PC-3 (cell line): Measurements from ENCODE around the gene DAAM1. TPM values are rescaled to one million over a fixed set of nuclear protein-coding genes. Genes with fewer than 3 reads are reported as not detected.

Experiments
- ATAC-seq: fragments of 200-7000 bp; cut with Tn5 transposase; 2 replicates; pipeline ENCODE4 v1.9.1; 2020; ENCODE audit warnings: mild to moderate bottlenecking, moderate library complexity
- BruUV-seq: library from RNA; stranded (reverse); fragments of 400-500 nt; replicated peaks from 2 replicates; lab custom pipeline; 2021; lab: Mats Ljungman, UMichigan
- CTCF ChIA-PET: fragments of 300-600 bp; sonication (Branson Sonifier 250); formaldehyde crosslinking; loops from one replicate; lab custom pipeline; 2022; ENCODE audit warnings: antibody characterized with exemption; lab: Charles Lee
- POLR2A ChIA-PET: fragments of 300-600 bp; sonication (Branson Sonifier 250); formaldehyde crosslinking; loops from one replicate; lab custom pipeline; 2022; ENCODE audit warnings: antibody characterized with exemption; ENCODE audit not compliant: unreplicated experiment; lab: Charles Lee
- DNase-seq: peaks from one replicate; pipeline ENCODE4 v3.0.0-alpha.2; 2015
- H2AFZ ChIP-seq: fragments of 300-600 bp; sonication (generic); 2 replicates; pipeline ENCODE4 v1.6.0; 2016; ENCODE audit warnings: antibody characterized with exemption, low read length
- H3F3A ChIP-seq: fragments of 300-600 bp; sonication (generic); one replicate; pipeline ENCODE4 v1.6.0; 2017; ENCODE audit warnings: antibody characterized with exemption, low read length, control low read depth, mild to moderate bottlenecking; ENCODE audit not compliant: unreplicated experiment
- H3K27ac ChIP-seq: fragments of 300-600 bp; sonication (generic); 2 replicates; pipeline ENCODE4 v1.5.1; 2016; ENCODE audit warnings: mild to moderate bottlenecking, low read length
- H3K27me3 ChIP-seq: fragments of 300-600 bp; sonication (generic); 2 replicates; pipeline ENCODE4 v1.6.1; 2016; ENCODE audit warnings: low read length, mixed read lengths
- H3K36me3 ChIP-seq: fragments of 300-600 bp; sonication (generic); 2 replicates; pipeline ENCODE4 v1.6.1; 2016; ENCODE audit warnings: low read depth, mixed run types, low read length, mixed read lengths
- H3K4me1 ChIP-seq: fragments of 300-600 bp; sonication (generic); 2 replicates; pipeline ENCODE4 v1.5.1; 2016; ENCODE audit warnings: low read length; ENCODE audit not compliant: insufficient read depth
- H3K4me2 ChIP-seq: fragments of 300-600 bp; sonication (generic); 2 replicates; pipeline ENCODE4 v1.6.0; 2016; ENCODE audit warnings: low read length
- H3K4me3 ChIP-seq: fragments of 300-600 bp; sonication (generic); 2 replicates; pipeline ENCODE4 v1.5.1; 2016; ENCODE audit warnings: mild to moderate bottlenecking, low read length, mixed read lengths
- H3K79me2 ChIP-seq: fragments of 300-600 bp; sonication (generic); 2 replicates; pipeline ENCODE4 v1.6.1; 2017; ENCODE audit warnings: low read length, mixed read lengths
- H3K9ac ChIP-seq: fragments of 300-600 bp; sonication (generic); 2 replicates; pipeline ENCODE4 v1.6.0; 2016; ENCODE audit warnings: mild to moderate bottlenecking, low read length
- H3K9me2 ChIP-seq: fragments of 300-600 bp; sonication (generic); replicated peaks from 2 replicates; pipeline ENCODE4 v1.6.1; 2016; ENCODE audit warnings: mixed run types, low read length, mixed read lengths
- H3K9me3 ChIP-seq: fragments of 300-600 bp; sonication (generic); 2 replicates; pipeline ENCODE4 v1.6.1; 2016; ENCODE audit warnings: low read length, mixed read lengths
- H4K20me1 ChIP-seq: fragments of 300-600 bp; sonication (generic); 2 replicates; pipeline ENCODE4 v1.6.1; 2016; ENCODE audit warnings: low read length, mixed read lengths
- CTCF ChIP-seq: fragments of 300-600 bp; sonication (generic); conservative IDR thresholded peaks from 2 replicates; pipeline ENCODE4 v1.5.1; 2017; ENCODE audit warnings: antibody characterized with exemption, low read depth, mild to moderate bottlenecking, low read length
- EZH2 ChIP-seq: fragments of 300-600 bp; sonication (generic); IDR thresholded peaks from one replicate; pipeline ENCODE4 v1.6.1; 2017; ENCODE audit warnings: antibody characterized with exemption, mild to moderate bottlenecking, low read length; ENCODE audit not compliant: unreplicated experiment
- EZH2phosphoT487 ChIP-seq: fragments of 300-600 bp; sonication (generic); IDR thresholded peaks from 2 replicates; pipeline ENCODE4 v1.6.1; 2018; ENCODE audit warnings: mild to moderate bottlenecking, antibody characterized with exemption, low read length, borderline replicate concordance
- intact Hi-C: fragments of 100-400 bp; cut with micrococcal nuclease; formaldehyde crosslinking; loops from 2 replicates; pipeline ENCODE4 v1.9.0; 2023
- total RNA-seq: library from RNA; depleted of rRNA; stranded (reverse); fragments of >200 nt; gene quantifications from 2 replicates; pipeline ENCODE4 v1.2.3, GENCODE V29; 2014

DAAM1 gene
- total RNA-seq, 1 experiment from 2014 or later: 32.7 TPM

- H3K4me1 ChIP-seq: peaks cover 35% of the 10 kb centered on the region
- no peak for TF ChIP-seq EZH2
- TF ChIP-seq CTCF: no peak
- TF ChIP-seq EZH2phosphoT487: no peak
- intact Hi-C loops: no loop called here
- no peak overlapping the region for H3K27ac ChIP-seq
- no peaks in the 10 kb centered on the region for H3K79me2 ChIP-seq
- ChIA-PET CTCF (no interaction called here), POLR2A (no interaction called here)
- H2AFZ ChIP-seq: no peak overlapping the region
- no peak overlapping the region for H3K4me2 ChIP-seq
- H3K36me3 ChIP-seq: no peaks in the 10 kb centered on the region
- no peaks in the 10 kb centered on the region for H3K27me3 ChIP-seq
- H4K20me1 ChIP-seq: no peaks in the 10 kb centered on the region
- H3K9me3 ChIP-seq: no peaks in the 10 kb centered on the region
- H3F3A ChIP-seq: peaks cover 4% of the 10 kb centered on the region
- H3K4me3 ChIP-seq: no peak overlapping the region
- no peak overlapping the region for H3K9ac ChIP-seq
- BruUV-seq: no TSS peak
- ATAC-seq (no peak), DNase-seq (no peak)
- no peaks in the 10 kb centered on the region for H3K9me2 ChIP-seq
Measured at GRCh38 chr14:59302313-59302712, 113.8 kb downstream of the DAAM1 start.

- H4K20me1 ChIP-seq: no peaks in the 10 kb centered on the region
- no peaks in the 10 kb centered on the region for H3K36me3 ChIP-seq
- ATAC-seq (no peak), DNase-seq (peak; percentile 96)
- BruUV-seq: no TSS peak
- H3K9me3 ChIP-seq: no peaks in the 10 kb centered on the region
- H3K4me1 ChIP-seq: peaks cover 44% of the 10 kb centered on the region
- H3F3A ChIP-seq: peaks cover 4% of the 10 kb centered on the region
- intact Hi-C loops: no loop called here
- H3K4me3 ChIP-seq: no peak overlapping the region
- no peaks in the 10 kb centered on the region for H3K27me3 ChIP-seq
- CTCF ChIA-PET: no interaction called here
- peak overlapping the region; percentile 15 for H3K27ac ChIP-seq
- H2AFZ ChIP-seq: no peak overlapping the region
- peak overlapping the region; percentile 4; the same call in 1 of the 2 replicates for H3K4me2 ChIP-seq
- H3K79me2 ChIP-seq: no peaks in the 10 kb centered on the region
- H3K9me2 ChIP-seq: no peaks in the 10 kb centered on the region
- no peak overlapping the region for H3K9ac ChIP-seq
- TF ChIP-seq CTCF: no peak
- no peak for TF ChIP-seq EZH2
- no peak for TF ChIP-seq EZH2phosphoT487
- POLR2A ChIA-PET: no interaction called here
Measured at GRCh38 chr14:59303216-59303615, 114.7 kb downstream of the DAAM1 start.

- Histone ChIP-seq H3K36me3 (no peaks in the 10 kb centered on the region), H2AFZ (no peak overlapping the region), H3K4me2 (peak overlapping the region; percentile 54), H3K27me3 (no peaks in the 10 kb centered on the region), H3F3A (peaks cover 4% of the 10 kb centered on the region), H3K4me1 (peaks cover 45% of the 10 kb centered on the region), H3K9me3 (no peaks in the 10 kb centered on the region), H3K9me2 (no peaks in the 10 kb centered on the region), H4K20me1 (no peaks in the 10 kb centered on the region), H3K9ac (no peak overlapping the region), H3K79me2 (no peaks in the 10 kb centered on the region), H3K27ac (no peak overlapping the region), H3K4me3 (no peak overlapping the region)
- ChIA-PET POLR2A (no interaction called here), CTCF (interaction anchor here (1.9 kb wide), 1 partner anchor 42 kb away, joined by 7 read pairs; no protein-coding TSS in a partner anchor)
- intact Hi-C loops: loop anchor here (5.0 kb wide), 2 partner anchors 58 to 278 kb away; no protein-coding TSS in a partner anchor
- peak; percentile 20 for ATAC-seq
- no TSS peak for BruUV-seq
- peak; percentile 49 for DNase-seq
- no peak for TF ChIP-seq CTCF
Measured at GRCh38 chr14:59305231-59305630, 116.8 kb downstream of the DAAM1 start.
